Esophagus mucosa (tissue), 1 donor: ENCODE measurements around the gene CCDC85B. TPM values are rescaled to one million over a fixed set of nuclear protein-coding genes. Genes with fewer than 3 reads are reported as not detected.
"Not testable (repeated sequence)": the region's sequence is repeated elsewhere in the genome, so short reads cannot be mapped to it uniquely, and the experiment has no call there.

Source experiments
- ATAC-seq: fragments of 200-7000 bp; cut with Tn5 transposase; one replicate; pipeline ENCODE4 v1.9.1; 2020
- total RNA-seq: library from RNA; stranded (reverse); gene quantifications from one replicate; pipeline ENCODE4 v1.2.4, GENCODE V29; 2023
- donor health status: DM: yes; HTN: yes; CAD: no.

The CCDC85B gene
- total RNA-seq, 1 donor from 2014 or later: 15.3 TPM

DNA sequence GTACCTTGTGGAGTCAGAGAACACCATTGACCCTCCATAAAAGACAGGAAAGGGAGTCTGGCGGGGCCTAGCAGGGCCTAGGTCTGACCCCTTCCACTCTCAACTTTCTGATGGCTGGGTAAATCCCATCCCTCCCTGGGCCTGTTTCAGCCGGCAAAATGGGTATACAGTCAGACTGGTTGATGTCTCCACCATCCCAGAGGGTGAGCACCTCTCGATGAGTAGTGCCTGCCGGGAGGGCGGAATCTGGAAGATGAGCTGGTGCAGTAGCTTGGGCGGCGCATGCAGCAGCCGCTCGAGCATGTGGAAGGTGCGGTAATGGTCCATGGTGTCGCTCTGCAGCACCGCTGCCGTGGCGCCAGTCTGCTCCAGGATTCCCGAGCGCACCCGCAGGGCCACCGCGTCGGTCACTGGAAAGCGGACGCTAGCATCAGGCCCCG, 2.7 kb upstream of the CCDC85B start:
- ATAC-seq: peak; percentile 5

DNA sequence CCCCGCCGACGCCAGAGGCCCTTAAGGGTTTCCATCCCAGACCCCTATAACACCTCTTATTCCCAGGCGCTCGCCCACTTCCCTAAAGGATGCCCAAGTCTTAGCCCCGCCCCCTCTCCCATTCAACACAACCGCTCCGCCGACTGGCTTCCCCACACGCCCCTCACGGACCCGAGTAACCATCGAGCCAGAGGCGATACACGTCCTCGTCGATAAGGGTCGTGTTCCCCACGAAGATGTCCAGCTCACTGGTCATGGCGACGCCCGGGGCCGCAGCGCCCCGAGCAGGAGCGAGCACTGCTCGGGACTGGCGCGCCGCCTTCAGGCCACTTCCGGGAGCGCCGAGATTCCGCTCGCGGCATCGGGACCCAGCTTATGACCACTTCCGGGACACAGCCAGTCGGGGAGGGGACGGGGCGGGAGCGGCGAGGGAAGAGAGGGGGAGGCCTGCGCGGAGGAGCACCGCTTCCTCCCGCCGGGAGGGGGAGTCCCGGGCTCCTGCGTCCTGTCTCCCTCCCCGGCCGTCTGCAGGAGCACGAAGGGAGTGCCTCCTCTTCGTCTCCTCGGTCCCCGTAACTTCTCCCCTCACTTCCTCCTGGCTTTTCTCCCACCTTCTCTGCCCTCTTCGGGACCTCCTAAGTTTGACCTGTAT, 2.2 kb upstream of the CCDC85B start, which contains the start of gene FIBP:
FIBP (minus strand) TSS at position 309 of the 652 bp plus-strand sequence; CDS start at position 256, 53 bp downstream.
- ATAC-seq: peak; percentile 80

DNA sequence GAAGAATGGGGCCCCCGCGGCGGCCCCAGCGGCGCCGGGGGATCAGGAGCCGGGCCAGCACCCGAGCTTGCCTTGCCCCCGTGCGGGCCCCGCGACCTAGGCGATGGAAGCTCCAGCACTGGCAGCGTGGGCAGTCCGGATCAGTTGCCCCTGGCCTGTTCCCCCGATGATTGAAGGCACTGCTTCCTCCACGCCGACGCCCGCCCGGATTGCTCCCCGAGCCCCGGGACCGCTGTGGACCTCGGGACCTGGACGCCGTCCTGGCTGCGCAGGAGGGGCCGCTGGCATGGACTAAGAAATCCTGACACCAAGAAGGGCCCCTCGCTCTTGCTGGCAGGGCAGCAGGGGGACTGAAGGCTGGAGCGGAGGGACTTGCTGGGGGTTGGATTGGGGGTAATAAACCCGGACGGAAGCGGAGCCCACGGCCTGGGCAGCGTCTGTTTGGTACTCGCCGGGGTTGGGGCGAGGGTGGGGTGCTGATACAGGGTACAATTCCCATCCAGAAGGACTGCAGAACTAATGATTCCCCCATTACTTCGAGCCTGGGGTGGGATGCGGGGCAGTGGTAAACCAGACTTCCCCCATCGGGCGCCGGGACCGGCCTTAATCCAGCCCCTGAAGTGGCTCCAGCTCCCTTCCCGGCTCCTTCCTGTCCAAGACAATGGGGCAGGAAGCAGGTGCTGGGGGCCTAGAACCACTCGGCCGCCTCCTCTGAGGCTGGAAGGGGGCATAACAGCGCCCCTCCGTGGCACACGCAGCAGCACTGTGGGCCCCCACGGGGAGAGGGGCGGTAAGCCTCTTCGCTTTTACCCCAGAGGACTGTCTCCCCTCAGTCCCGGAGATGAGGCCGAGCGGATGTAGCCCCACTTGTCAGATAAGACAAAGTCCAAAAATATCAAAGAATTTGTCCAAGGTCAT, 1.0 kb downstream of the CCDC85B start:
- no peak for ATAC-seq

DNA sequence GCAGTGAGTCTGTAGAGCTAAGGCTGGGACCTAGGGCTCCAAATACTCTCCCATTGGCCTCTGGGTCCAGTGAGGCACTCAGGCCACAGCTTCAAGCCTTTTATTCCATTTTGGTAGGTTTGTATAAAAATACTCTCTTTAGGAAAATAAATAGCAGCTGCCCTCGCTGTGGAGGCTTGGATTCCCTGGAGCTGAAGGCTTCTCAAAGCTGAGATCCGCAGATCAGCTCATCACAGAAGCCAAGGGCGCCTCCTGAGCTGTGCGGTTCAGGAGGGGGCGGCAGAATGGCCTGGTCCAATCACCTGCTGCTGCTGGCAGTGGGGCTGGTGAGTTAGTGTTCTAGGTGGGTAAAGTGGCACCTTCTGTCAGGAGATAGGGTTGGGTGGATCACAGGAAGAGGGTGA, 1.7 kb downstream of the CCDC85B start:
- not testable (repeated sequence) for ATAC-seq

GRCh38 chr11:65892661-65893317, 2.3 kb downstream of the CCDC85B start:
- ATAC-seq: no peak

DNA sequence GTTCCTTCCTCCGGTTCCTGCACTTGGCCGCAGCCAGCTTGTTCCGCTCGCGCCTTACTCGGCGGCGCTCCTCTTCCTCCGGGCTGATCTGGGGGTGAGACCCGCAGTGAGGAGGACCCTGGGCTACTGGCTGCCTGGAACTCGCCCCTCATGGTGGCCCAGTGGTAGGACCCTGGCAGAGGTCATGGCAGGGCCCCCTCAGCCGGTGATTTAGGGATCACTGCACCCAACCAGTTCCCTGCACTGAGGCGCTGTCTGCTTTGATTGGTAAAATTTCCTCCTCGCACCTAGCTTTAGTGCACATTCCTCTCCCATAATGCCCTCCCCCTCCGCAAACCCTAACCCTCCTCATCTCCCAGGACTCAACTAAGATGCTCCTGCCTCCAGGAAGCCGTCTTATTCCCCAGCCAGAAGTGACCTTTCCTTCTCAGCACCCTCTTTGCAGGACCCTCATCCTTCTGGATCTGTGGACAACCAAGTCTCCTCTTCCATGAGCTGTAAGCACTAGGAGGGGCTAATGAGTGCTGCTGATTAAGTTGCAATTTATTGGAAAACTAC, 3.6 kb downstream of the CCDC85B start:
- no peak for ATAC-seq

- no peak for ATAC-seq
These were observed 5.1 kb downstream of the CCDC85B start for GRCh38 chr11:65895482-65895981.

GRCh38 chr11:65896034-65896999, 5.8 kb downstream of the CCDC85B start:
- ATAC-seq: no peak

GRCh38 chr11:65897020-65897471, 6.6 kb downstream of the CCDC85B start:
- ATAC-seq: no peak

DNA sequence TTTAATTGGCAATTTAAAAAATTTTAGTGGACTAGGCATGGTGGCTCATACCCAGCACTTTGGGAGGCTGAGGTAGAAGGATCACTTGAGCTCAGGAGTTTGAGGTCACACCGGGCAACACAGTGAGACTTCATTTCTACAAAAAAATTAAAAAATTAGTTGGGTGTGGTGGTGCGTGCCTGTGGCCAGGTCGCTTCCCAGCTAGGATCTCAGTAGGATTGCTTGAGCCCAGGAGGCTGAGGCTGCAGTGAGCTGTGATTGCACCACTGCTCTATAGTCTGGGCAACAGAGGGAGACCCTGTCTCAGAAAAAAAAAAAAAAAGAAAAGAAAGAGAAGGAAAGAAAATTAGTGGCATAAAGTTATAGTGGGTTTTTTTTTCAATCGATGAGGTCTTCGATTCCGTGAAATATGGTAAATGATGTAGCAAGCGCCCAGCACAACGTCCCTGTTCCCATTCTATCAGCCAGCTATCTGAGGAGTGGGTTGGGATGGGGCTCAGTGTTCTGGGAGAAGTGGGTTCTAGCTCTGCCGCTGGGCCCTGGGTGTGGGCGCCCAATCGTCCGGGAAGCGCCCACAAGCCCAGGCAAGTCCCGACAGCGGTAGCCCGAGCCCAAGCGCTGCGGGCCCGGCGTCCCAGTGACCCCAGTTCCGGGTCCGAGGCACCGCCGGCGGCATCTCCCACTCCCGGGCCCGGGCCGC, 8.3 kb downstream of the CCDC85B start:
- ATAC-seq: no peak

DNA sequence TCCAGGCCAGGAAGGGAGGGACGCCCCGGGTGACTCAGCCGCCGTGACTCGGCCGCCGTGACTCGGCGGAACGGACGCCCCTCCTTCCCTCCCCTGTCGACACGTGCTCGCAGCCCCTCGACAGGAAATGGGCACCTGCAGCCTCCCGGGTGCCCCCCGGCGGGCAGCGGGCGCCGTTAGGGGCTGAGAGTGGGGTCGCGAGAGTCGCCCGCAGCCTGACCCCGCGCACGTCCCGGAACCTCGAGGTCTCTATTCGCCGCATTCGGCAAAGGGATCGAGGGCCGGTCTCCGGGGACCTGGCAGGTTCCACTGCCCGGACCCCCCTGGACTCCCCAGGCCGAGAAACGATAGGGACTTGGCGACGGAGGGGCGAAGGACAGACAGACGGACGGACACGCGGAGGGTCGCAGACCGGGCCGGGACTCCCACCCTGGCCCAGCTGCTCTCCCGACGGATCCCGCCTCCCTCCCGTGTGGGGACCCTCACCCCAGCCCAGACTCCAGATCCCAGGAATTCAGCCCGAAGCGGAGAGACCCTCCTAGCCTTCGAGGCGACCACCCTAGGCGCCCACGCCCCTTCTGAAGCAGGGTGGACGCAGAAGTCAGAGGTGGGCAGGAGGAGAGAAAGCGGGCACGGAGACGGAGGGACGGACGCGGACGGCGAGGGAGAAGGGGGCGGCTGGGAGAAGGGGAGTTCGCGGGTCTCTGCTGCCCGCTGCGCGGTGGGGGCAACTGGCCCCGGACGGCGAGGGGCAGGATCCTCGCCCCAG, 9.1 kb downstream of the CCDC85B start:
- ATAC-seq: peak; percentile 57

DNA sequence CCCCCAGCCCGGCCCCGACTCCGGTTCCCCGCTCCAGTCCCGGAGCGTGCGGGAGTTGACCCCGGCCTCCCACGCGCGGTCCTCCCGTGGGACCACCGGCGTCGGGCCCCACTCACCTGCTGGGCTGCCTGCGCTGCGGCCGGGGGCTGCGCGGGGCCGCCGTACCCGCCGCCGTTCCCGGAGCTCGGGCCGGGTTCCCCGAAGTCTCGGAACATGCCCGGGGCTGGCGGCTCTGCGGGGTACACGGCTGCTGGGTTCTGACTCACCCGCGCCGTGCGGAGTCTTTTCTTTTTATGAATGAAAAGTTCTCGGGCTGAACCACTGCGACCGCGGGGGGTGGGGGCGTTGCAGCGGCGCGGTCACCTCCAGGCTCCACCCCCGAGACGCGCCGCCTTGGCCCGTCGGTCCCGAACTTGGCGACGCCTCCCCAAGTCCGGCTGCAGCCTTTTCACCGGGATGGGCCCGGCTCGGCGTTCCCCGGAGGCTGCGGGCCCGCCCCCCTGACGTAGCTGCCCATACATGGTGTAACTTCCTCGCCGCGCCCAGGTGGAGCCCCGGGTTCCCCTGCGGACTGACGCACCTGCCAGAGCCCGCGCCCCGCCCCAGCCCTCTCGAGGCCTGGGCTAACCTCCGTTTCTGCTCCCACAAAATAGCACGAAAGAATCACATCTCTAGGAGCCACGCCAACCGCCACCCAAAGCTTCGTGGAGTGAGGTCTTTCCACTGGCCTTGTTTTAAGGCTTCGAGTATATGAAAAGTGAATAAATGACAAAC, 9.8 kb downstream of the CCDC85B start, which contains the start of gene FOSL1:
FOSL1 (minus strand) TSS at position 264 of the 774 bp plus-strand sequence; CDS start at position 215, 49 bp downstream.
- ATAC-seq: peak; percentile 88

GRCh38 chr11:65900899-65901180, 10.4 kb downstream of the CCDC85B start:
- no peak for ATAC-seq

DNA sequence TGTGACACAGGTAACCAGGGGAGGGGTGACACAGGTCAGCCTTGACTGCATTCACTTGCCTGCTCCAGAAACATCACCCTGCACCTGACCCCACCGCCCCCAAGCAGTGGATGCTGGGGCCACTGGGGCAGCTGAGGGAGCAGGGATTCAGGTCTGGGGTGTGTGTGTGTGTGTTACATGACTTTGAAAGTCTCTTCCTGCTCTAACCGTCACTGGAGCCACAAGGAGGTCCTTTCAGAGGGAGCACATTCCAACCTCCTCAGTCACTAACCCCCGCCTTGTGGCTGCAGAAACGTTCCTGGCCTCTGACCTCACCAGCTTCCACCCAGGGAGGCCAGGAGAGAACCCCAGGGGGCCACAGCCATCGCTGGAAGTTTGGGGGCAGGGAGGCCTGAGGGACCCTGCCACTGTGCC, 12.6 kb downstream of the CCDC85B start:
- peak; percentile 13 for ATAC-seq

- no peak for ATAC-seq
These were observed 13.2 kb downstream of the CCDC85B start for GRCh38 chr11:65903715-65904114.

DNA sequence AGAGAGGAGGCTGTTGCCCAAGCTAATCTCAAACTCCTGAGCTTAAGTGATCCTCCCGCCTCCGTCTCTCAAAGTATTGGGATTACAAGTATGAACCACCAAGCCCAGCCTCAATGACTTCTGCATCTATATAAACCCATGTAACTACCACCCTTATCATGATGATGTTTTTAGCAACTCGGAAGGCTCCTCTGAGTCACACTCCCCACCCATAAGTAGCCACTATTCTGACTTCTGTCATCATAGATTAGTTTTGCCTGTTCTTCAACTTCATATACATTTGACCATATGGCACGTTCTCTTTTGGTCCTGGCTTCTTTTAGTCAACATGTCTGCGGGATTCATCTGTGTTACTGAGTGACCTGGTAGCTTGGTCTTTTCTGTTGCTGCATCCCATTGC, 16.1 kb downstream of the CCDC85B start:
- peak; percentile 5 for ATAC-seq

GRCh38 chr11:65907878-65908277, 17.4 kb downstream of the CCDC85B start:
- ATAC-seq: no peak

DNA sequence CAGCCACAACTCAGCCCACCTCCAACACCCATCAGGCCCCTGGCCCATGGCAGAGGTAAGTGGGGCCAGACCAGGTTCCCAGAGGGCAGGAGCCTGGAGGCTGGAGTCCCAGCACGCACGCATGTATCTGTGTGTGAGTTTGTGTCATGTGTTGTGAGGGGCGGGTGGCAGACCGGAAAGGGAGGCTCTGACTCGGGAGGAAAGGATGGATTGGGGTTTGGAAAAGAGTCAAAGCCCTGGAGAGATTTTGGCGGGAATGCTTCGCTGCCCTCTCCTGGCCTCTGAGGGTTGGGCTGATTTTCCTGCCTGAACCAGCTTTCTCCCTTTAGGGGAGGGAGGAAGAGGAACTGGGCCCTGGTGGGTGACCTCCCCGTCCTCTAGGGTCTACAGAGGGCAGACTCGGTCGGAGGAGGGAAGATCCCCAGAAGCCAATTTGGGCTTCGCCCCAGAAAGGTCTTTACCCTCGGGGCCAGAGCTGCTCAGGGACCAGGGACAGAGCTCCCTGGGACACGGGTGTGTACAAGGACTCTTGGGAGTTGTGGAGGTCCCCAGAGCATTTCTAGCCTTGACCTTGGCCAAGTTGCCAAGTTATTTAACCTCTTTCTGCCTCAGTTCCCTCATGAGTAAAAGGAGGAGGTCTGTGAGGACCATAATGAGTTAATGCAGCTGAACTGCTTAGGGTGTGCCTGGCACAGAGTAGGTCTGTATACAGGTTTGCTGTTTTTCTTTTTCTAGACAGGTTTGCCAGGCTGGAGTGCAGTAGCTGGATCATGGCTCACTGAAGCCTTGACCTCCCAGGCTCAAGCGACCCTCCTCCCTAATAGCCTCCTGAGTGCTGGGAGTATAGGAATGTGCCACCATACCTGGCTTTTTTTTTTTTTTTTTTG, 21.5 kb downstream of the CCDC85B start:
- ATAC-seq: peak; percentile 38
